WTC11 (cell line): ENCODE data around the gene FCER1G.

ENCODE experiments used
- NFYB ChIP-seq: sonication (generic); formaldehyde crosslinking; conservative IDR thresholded peaks from 2 replicates; pipeline ENCODE4 v1.8.0; 2022; ENCODE audit warnings: low read depth, missing genetic modification reagents
- RORB ChIP-seq: fragments of 250-450 bp; sonication (Bioruptor Pico); IDR thresholded peaks from 2 replicates; pipeline ENCODE4 v1.9.0; 2021; ENCODE audit warnings: mild to moderate bottlenecking
- TF ChIP-seq, protein P1 (sequence below): fragments of 200-600 bp; IDR thresholded peaks from 2 replicates; pipeline ENCODE4 v1.8.0; 2022; ENCODE audit warnings: antibody characterized with exemption
- TF ChIP-seq, protein P2 (sequence below): sonication (generic); formaldehyde crosslinking; IDR thresholded peaks from 2 replicates; pipeline ENCODE4 v1.8.1; 2023; ENCODE audit warnings: mild to moderate bottlenecking, missing genetic modification reagents, moderate library complexity

- TF ChIP-seq, protein P1, sequence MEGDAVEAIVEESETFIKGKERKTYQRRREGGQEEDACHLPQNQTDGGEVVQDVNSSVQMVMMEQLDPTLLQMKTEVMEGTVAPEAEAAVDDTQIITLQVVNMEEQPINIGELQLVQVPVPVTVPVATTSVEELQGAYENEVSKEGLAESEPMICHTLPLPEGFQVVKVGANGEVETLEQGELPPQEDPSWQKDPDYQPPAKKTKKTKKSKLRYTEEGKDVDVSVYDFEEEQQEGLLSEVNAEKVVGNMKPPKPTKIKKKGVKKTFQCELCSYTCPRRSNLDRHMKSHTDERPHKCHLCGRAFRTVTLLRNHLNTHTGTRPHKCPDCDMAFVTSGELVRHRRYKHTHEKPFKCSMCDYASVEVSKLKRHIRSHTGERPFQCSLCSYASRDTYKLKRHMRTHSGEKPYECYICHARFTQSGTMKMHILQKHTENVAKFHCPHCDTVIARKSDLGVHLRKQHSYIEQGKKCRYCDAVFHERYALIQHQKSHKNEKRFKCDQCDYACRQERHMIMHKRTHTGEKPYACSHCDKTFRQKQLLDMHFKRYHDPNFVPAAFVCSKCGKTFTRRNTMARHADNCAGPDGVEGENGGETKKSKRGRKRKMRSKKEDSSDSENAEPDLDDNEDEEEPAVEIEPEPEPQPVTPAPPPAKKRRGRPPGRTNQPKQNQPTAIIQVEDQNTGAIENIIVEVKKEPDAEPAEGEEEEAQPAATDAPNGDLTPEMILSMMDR = no peak
- TF ChIP-seq, protein P2, sequence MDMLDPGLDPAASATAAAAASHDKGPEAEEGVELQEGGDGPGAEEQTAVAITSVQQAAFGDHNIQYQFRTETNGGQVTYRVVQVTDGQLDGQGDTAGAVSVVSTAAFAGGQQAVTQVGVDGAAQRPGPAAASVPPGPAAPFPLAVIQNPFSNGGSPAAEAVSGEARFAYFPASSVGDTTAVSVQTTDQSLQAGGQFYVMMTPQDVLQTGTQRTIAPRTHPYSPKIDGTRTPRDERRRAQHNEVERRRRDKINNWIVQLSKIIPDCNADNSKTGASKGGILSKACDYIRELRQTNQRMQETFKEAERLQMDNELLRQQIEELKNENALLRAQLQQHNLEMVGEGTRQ = no peak
- TF ChIP-seq RORB (no peak), NFYB (no peak)
Observed at GRCh38 chr1:161251579-161251978, 36.5 kb downstream of the FCER1G start.
